Left renal pelvis (tissue), 4 donors: ENCODE data around the gene CACNA2D3. TPM values are rescaled to one million over a fixed set of nuclear protein-coding genes. Genes with fewer than 3 reads are reported as not detected.

Source experiments
- DNase-seq, 4 donors: peaks; one replicate each; pipeline ENCODE4 v3.0.0-alpha.2; 2013; ENCODE audit warnings: low read depth in 4 of 4, low spot score in 3 of 4
- polyA plus RNA-seq, 4 donors: library from polyadenylated mRNA; unstranded; fragments of 120-200 nt; gene quantifications; one replicate each; pipeline ENCODE4 v1.2.1, GENCODE V29; 2013; ENCODE audit not compliant: insufficient read length in 4 of 4

The CACNA2D3 gene
- polyA plus RNA-seq, 4 donors = 1.6 to 3.2 (median 2.3) TPM

DNA sequence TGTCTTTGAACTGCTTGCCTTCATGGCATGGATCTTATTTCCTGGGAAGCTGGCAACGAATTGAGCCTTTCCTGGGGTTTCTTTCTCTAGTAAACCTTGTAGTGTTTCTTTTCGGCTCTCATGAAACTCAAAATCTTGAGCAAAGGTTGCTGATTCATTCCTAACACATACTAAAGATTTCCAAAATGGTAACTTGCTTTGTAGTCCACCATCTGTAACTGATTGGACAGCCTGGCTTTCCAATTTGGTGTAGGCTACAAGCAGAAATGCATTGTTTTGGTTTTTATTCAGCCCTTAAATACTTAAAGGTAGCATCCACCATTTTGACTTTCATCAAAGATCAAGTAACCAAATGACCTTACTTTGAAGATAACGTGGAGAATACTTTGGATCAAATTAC is 767.4 kb downstream of the CACNA2D3 start:
- no peak for DNase-seq

DNA sequence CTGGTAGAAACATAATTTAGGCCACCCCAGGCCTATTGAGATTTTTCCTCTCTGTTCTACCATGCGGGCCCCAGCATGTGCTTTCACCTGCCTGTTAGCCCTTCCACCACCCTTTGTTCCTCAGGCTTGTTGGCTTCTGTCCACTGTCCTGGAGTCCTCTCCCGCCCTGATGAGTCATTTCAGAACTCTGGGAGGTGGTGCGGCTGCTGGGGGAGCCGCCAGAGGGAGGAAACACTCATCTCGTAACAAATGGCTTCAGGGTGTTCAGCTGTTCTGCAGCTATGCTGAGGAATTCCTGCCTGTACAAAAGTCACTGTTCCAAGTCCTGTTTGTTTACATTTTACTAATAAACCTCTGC is 769.2 kb downstream of the CACNA2D3 start:
- DNase-seq = peak; percentile 48 to 69 (median 60)

DNA sequence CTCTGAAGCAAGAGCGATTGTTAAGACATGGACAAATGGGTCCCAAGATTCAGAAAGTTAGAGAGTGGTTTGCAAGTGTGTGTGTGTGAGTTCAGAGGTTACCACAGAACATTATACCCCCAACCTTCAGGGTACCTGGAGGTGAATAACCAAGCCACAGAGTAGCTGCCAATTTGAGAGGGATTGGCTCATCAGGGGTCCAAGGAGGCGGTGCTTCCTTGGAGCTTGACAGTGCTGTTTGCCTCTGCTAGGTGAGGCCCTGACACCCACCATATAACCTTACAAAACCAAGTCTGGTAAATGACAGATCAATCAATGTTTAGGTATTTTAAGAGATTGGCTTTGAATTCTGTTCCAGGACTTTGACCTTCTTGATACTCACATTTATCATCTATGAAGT is 769.8 kb downstream of the CACNA2D3 start:
- no peak for DNase-seq

DNA sequence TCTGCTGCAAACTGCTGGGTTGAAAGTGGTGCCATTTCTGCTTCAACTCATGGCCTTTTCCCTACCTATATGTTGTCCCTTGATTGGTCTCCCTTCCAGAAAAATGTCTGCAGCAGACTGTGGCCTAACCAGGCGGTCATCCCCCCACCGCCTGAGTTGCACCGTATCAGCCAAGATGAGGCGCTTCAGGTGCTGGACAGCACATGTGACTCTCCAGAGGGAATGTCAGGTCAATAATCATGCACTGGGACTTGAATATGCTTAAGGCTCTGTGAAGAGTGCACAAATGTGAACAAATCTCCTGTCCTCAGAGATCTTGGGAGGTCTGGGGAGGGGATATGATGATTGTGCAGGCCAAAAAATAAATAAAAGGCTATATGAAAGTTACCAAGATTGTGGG is 773.3 kb downstream of the CACNA2D3 start:
- no peak for DNase-seq

DNA sequence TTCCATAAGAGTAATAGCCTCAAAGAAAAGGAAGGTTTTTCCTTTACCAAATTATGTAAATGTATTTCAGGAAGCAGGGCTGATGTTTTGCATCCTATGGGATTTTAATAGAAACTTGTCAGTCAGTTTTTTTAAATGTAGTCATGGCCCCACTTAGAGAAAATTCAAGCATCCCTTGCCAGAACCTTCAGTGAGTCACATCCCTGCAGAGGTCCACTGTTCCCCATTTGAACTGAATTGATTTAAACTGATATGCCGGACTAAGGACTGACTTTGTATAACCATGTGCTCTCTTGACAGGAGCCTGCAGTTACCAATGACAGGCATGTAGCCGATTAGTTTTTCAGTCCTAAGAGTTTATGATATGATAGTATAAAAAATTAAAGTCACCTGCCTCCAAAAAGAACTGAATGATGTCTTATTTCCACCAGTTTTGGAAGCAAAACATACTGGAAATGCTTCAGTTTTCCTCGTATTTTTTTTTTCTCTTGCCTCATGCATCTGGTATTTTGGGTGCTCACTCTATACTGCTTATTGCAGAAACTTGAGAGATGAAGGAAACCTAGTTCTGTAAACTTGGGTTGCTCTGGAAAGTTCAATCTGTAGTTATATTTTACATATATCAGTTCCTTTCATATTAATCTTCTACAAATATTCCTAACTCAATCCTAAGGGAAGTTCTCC is 774.8 kb downstream of the CACNA2D3 start:
- no peak for DNase-seq

DNA sequence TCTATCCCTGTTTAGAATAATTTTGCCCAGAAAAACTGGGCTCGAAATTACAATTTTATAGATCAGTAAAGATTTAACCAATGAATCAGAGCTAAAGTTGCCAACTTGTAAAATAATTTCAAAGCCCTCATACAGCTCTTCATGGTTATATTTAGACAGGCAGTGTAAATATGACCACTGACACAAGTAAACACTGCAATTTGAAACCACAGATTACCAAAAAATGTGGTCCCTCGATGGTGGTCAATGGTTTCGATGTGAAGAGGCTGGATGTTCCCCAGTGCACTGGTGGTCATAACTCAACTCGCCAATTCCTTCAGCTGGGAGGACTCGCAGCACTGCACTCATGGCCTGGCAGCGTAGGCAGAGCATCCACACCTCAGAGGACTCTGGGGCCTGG is 776.9 kb downstream of the CACNA2D3 start:
- DNase-seq = no peak

DNA sequence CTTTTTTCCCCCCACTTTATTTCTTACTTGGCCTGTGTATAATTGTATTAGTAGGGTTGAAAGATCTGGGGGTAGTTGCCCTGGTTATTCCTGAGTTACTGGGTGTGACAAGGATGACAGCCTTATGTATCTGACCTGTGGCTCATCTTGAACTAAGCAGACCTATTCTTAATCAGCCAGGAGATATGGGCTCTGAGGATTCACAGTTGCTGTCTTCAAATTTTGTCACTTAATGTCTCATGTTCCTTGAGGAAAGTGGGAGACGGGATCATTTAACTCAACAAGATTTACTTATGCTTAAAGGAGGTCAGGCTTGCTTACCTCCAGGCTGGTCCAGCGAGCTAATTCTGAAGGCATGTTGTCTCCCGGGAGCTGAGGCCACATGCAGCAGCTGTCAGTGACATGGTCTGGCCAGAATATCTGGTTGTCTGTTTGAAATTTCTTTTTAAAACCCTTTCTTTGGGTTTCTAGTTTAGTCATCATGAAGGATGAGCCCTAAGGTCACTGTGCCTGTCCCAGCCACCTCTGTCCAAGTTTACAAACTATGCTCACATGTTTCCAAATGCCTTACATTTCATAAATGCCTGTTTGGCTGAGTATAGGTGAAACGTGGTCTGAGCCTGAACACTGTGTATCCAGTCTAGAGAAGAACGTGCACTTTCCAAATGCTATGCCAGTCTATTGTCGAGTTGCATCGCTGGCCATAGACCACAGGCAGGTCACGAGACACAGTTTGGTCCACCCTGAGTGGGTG is 778.7 kb downstream of the CACNA2D3 start:
- no peak for DNase-seq

DNA sequence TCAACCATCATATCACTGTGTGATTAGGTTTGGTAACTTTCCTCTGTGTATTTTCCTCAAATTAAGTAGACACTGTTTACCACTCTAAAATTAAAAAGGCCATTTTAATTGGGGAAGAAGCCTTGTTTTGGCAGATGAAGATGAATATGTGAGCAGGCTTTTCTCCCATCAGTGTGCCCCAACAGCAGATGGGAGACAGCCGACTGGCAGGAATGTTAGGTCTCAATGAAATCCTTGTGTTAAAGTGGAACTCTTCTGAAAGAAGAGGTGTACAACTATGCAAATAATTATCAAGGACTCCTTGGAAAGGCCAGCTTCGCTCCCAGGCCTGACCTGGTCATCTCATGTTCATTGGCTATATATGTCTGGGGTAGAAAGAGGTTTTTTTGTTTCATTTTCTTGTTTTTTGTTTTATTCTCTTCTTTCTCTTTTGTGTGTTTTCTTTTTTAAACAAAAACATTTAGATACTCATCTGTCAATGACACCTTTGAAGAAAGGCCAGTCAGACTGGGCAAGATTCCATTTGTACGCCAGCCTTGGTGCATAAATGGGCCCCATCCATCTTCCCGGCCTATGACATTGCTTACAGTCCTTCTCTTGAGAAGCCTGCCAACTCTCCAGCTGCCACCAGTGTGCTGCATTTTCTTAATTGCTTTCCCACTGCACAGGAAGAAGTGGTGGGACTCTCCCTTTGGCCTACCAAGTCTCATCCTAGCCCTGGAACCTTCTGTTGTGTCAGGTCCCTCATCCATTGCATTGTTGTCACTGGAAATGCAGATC is 779.7 kb downstream of the CACNA2D3 start:
- DNase-seq = no peak

DNA sequence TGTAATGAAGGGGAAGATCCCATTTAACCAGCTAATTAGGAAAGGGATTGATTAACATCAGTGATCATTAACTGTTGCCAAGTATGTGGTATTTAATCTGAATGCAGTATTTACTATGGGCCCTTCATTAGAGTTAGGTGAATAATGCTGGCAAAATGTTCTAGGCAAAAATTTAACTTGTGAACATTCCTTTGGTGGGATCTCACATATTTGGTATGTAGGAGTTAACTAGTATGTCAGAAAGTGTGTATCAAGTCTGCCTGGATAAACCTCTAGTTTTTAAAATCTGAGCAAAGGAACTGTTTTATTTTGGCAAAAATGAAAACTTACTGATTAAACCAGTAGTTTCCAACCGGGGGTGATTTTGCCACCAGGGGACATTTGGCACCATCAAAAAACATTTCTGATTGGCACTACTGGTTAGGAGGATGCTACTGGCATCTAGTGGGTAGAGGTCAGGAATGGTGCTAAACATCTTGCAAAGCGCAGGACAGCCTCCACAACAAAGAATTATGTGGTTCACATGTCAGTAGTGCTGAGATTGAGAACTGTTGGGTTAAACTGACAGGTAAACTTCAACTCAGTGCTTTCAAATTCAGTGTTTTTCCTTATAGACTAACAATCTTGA is 783.0 kb downstream of the CACNA2D3 start:
- no peak for DNase-seq

DNA sequence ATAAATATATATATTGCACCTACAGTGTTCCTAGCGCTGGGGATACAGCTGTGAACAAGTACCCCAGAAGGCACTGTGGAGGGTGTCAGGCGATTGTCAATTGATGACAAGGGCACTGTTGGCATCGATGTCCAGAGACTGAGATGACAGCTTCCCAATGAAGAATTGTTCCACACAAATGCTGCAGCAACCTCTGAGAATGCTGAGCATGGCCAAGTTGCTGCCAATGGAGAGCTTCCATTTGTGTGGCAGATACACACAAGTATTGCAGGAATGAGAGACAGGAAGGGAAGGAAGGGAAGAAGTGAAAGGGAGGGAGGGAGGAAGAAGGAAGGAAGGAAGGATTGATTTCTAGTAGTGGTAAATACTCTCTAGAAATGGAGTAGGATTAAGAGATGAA is 783.6 kb downstream of the CACNA2D3 start:
- no peak for DNase-seq

DNA sequence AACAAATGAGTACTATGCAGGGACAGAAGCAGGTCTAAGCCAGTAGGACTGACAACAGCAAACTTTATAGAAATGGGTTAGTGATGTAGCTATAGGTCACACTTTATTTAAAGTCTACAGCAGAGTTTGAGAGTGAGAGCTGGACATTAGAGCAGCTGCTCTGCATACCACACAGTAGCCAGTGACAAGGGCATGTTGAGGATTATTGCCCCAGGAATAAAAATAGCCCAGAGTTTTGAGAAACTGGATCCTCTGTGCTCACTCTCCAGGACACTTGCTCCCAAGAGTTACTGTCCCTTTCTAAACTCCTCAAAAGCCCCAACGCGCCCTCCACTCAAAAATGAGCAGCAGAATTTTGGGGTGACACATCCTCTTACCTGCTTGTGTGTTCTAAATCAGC is 784.4 kb downstream of the CACNA2D3 start:
- no peak for DNase-seq

DNA sequence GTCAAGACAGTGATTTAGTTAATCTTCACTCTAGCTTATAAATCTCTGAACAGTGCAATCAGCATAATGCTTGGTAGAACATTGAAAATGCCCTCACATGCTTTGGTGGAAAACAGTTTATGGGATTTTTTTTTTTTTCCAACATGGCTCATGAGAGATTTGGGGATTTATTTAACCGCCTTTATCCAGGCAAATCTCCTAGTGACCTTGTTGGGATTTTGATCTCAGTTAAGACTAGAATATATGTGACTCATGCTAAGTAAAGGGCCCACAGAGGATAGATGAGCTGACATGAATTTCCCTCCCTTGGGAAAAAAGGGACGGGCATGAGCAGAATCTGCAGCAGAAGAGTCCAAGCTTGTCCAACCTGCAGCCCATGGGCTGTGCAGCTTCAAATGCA is 786.8 kb downstream of the CACNA2D3 start:
- no peak for DNase-seq

DNA sequence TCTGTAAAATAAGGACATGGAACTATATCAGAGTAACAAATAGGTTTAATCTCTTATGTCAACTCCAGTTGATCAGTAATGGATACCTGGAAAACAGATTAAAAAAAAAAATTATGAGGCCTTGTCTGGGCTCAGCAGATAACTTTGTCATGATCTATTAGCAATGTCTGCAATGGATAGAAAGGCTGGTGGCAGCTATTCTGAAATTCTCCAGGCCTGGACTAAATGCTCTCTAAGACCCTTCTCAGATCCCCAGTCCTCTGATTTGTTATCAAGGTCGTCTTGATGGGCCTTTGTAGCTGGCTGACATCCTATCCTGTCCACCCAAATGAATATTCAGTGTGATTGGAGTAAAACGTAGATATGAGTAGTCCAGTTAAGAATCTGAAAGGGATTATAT is 791.8 kb downstream of the CACNA2D3 start:
- no peak for DNase-seq

DNA sequence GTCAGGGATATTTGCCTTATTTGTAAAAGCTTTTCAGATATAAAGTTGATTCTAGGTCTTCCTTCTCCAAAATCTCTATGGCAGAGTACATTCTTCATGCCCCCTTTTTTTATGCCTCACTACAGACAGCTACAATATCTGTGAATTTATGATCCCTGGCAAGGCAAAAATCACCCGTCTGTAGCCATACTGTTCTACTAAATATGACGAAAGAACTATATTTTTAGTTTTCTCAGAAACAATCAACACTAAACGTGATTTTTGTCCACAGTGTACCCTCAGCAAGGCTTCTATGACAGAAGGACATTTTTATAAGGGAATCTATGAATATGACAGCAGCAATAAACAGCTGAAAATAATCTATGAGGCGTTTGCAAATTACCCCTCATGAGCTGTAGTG is 792.8 kb downstream of the CACNA2D3 start:
- DNase-seq = no peak

DNA sequence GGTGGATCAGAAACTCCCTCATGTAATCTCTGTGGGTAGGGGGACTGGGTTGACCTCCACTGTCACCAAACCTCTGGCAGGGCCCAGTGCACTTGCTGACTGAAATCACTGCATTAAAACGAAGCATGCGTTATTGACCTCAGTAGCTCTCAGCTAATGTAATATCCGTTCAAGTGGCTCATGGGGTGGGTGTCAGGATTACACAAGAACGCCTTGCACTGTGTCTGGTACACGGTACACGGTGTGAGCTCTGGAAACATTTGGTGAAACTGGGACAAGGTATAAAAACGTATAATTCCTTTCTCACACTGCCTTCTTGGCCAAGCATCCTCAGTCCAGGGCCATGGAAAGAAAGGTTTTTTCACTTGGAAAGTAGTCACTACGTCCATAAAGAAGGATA is 793.6 kb downstream of the CACNA2D3 start:
- DNase-seq = no peak

DNA sequence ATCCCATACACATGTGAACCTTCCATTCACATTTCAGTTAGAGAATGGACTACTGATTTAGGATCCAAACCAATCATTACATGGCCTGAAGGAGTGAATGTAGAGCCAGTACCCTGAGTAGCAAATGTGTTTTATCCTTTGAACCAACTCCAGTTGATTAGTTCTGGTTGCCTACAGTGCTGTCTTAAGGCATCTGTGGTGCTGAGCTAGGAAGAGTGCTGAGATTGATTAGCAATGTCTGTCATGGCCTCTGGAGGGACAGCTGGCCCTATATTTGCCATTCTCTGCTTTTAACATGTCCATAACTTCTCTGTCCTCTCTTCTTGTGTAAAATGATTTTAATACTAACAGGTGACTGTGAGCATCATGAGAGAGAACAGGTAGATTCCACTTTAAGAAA is 794.4 kb downstream of the CACNA2D3 start:
- DNase-seq = no peak

DNA sequence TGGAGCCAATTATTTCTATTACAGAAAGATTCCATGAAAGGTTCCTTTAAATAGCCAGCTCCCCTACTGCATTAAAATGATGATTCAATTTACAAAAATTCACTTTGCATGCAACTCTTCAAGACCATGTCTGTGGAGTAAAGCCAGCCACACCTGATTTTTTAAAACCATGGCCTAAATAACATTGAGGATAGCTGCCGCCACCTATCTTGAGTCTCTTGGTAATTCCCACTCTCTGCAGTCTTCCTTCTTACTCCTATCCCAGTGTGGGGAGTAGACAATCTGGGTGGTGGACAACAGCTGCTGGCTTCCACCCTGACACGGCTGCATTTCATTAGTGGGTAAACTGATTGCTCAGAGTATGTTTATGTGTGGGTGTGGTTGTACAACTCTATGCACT is 794.8 kb downstream of the CACNA2D3 start:
- DNase-seq = no peak

DNA sequence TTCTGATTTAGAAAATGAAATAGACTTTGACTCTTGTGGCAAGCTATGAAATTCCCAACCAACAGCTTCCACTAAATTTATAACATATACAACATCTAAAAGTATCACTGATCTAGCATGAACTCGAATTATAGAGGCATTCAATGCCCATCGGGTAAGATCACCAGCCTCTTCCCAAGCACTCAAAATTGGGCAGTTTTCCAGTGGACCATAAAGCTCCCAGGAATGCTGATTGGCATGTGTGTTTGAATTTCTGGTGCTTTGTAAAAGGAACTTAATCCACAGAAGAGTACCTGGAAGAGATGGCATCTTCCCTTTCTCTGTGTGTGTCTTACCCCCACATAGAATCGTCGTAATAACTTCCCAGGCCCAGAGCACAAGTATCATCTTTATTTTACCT is 795.5 kb downstream of the CACNA2D3 start:
- DNase-seq = no peak

DNA sequence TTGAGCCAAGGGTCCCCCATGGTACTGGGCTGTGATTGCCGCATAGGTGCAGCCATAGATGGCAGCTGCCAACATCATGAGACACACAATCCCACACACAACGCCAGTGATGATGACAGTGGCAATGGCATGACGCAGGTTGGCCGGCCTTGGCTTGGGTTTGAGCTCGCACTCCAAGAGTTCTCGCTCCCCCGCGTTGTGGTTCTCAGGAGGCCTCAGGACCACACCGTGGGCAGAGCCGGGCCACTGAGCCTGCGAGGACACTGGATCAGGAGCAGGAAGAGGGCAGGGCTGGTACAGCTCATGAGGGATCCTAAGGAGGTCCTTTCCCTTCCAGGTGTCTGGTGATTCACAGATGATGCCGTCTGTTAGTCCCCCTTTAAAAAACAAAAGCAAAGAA is 796.2 kb downstream of the CACNA2D3 start:
- no peak for DNase-seq

DNA sequence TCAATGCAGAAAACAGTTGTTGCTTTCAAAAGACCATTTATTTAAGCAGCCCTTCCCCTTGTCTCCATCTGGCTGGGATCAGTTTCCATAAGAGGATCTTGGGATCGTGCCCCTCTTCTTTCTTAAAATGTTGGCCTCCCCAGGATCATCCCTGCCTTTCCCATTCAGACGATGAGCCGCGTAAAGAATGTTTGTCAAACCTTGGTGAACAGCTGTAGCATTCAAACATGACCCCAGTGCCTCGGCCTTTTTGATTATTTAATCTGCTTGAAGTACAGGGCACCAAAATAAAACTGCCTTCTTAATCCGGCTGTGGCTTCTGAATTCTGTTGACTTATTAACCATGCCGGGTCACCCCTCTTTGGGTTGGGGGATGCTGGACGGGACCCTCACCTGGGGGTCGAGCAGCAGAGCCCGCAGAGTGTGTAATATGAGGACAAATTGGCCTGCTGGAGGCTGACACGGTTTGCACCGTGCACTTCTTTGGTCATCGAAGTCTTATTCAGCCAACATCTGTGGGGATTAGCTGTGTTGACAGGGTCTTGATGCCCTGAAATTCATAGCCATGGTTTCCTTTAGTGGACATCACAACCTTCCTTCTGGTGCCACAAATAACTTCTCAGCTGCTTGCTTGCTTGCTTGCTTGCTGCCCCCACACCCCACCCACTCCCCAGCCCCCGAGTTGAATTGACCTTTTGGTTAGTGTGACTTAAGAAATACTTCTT is 805.9 kb downstream of the CACNA2D3 start, which contains the start of gene LRTM1:
Gene LRTM1 (minus strand): TSS at position 14 of the 725 bp plus-strand sequence. CDS start 148 bp downstream, outside the sequence.
- DNase-seq = no peak
